Activated CD4-positive, alpha-beta T cell treated with anti-CD3 and anti-CD28 coated beads for 48 hours (primary cell): Measurements from ENCODE around the gene TK2.
"Not testable (repeated sequence)": the region's sequence is repeated elsewhere in the genome, so short reads cannot be mapped to it uniquely, and the experiment has no call there.

Experiments used
- DNase-seq: peaks from one replicate; pipeline ENCODE4 v3.0.0-alpha.2; 2020

TK2 gene

GRCh38 chr16:66501563-66501962 is 48.4 kb downstream of the TK2 start:
- DNase-seq = not testable (repeated sequence)

DNA sequence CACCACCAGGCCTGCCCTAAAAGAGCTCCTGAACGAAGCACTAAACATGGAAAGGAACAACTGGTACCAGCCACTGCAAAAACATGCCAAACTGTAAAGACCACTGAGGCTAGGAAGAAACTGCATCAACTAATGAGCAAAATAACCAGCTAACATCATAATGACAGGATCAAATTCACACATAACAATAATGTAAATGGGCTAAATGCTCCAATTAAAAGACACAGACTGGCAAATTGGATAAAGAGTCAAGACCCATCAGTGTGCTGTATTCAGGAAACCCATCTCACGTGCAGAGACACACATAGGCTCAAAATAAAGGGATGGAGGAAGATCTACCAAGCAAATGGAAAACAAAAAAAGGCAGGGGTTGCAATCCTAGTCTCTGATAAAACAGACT is 52.0 kb downstream of the TK2 start:
- not testable (repeated sequence) for DNase-seq

- DNase-seq = not testable (repeated sequence)
Measured at GRCh38 chr16:66496226-66496625, 53.7 kb downstream of the TK2 start.

GRCh38 chr16:66495440-66495839 is 54.5 kb downstream of the TK2 start:
- DNase-seq = no peak

DNA sequence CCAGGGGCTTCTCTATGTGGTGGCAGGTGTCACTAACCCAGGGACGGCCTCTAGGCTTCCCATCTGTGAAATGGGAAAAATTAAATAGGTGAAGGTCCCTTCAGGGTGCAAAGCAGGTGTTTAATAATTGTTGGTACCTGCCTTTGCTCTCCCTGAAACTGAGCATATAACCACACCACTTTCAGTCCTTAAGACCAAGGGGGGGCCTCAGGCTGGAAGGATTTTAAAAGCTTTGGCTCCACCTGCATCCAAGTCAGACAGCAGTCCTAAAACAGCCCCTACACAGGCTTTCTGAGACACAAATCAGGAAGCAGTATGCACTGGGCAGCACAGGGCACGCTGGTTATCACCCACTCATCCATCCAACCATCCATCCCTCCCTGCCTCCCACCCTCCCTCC is 55.0 kb downstream of the TK2 start:
- DNase-seq = no peak

DNA sequence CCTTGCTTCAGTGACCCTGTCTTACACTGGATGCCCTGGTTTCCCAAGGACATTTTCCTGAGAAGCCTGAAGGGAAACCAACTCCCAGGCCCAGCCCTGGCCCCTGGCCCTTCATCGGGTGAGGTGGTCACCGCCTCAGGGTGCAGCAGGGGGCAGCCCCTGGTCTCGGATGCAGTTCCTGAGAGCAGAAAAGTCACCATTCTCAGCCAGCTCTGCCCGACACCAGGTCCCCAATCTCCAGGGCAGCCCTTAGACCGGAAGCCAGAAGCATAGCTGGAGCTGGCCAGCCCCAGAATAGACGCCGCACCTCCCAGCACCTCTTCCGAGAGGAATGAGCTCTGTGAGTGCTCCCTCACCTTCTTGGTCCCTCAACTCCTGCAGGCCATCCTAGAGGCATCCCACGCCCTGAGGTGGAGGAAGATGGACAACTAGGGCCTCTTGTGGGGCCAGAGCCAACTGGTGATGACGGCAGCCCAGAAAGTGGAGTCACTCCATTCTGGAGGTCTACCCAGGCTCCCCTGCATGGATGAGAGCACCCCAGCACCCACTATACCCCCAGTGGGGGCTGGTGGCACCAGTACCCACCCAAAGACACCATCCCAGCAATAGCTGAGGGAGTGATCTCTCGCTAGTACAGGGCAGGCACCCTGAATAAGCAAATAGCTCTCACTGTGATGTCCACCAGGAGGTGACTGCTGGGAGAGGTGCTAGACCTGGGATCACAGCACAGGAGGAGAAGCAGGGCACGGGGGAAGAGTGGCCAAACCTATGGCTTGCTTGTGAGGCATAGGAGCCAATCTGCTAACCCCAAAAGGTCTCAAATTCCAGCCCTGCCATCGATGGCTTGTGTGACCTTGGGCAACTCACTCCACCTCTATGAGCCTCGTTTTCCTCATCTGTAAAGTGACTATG is 56.2 kb downstream of the TK2 start:
- DNase-seq = no peak

DNA sequence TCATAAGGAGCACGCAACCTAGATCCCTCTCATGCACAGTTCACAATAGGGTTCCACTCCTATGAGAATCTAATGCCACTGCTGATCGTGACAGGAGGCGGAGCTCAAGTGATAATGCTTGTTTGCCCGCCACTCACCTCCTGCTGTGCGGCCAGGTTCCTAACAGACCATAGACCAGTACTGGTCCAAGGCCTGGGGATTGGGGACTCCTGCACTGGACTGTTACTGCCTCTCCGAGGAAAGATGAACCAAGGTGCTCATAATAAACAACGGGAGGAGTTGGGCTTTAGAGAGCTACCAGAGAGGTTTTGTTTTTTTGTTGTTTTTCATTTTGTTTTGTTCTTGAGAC is 58.2 kb downstream of the TK2 start:
- no peak for DNase-seq

DNA sequence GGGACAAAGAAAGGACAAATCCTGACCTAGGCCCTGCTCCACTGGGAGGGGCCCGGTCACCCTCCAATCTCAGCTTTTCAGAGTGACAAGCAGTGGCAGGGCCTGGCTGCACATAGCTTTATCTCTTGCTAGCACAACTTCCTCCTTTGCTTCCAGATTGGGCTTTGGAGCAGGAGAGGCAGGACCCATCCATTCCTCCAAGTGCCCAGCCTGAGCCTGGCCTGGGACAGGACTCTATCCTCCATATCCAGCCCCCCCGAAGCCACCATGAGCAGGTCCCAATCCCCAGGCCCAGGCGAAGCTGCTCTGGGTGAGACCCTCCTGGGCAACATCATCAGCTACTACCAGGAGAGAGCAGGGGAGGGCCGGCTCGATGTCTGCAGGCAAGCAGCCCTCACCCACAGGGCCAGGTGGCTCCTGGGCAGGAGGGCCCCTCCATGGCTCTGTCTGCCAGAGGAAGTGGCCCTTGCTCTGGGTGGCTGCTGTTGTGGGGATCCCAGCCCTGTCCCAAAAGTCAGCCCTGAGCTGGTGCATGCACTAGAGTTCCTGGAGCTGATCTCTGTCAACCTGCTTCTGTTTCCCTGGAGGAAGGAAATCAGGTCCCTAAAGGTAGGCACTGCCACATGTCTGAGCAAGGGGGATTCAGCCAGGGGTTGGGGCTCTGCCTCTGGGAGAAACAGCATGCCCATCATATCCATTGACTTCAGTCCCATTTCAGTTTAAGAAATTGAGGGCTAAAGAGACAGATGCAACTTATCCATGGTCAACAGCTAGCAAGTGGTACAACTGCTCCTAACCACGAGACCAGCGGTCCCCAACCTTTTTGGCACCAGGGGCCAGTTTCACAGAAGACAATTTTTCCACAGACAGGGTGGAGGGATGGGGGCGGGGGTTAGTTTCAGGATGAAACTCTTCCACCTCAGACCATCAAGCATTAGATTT is 58.9 kb downstream of the TK2 start:
- DNase-seq = no peak

DNA sequence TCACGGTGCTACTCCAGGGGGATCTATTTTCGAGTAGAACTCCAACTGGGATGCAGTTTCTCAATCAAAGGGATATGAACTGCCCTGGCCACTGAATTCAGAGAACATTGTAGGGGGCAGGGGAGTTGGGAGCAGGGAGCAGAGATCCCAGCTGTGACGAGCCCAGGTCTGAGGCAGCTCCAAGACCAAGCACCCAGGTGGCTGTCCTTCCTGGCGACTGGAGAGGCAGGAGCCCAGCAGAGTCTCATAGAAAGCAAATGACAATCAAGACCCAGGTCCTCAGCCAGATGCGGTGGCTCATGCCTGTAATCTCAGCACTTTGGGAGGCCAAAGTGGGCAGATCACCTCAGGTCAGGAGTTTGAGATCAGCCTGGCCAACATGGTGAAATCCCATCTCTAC is 60.1 kb downstream of the TK2 start:
- no peak for DNase-seq

GRCh38 chr16:66489385-66489784 is 60.5 kb downstream of the TK2 start:
- no peak for DNase-seq

- DNase-seq = no peak
Measured at GRCh38 chr16:66488505-66488904, 61.4 kb downstream of the TK2 start.

DNA sequence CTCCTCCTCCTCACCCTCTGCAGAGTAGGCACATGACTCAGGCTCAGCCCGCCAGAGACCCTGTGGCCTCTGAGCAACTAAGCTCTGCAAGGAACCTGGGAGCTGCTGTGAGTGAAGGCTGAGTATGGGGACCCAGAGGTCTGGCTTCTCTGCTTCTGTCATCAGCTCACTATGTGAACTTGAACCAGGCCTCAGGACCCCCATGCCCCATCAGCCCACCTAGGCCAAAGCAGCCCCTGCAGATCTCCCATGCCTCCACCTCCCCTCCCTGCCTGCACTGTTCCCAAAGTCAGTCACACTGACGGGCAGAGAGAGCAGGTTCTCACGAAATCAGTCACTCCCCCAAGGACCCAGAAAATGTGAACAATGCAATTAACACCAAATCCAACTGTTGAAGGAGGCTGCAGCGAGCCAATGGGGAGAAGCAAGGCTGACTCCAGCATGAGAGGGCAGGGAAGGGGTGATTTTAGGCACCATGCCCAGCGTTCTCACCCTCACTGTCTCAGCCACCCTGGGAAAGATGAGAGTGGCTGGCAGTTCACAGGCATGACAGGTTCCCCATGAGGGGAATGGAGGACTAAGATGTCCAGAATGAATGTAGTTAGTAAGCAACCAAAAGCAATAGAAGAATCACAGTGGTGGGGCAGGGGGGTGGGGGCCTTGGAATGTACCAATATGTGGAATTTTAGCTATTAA is 62.2 kb downstream of the TK2 start:
- no peak for DNase-seq

DNA sequence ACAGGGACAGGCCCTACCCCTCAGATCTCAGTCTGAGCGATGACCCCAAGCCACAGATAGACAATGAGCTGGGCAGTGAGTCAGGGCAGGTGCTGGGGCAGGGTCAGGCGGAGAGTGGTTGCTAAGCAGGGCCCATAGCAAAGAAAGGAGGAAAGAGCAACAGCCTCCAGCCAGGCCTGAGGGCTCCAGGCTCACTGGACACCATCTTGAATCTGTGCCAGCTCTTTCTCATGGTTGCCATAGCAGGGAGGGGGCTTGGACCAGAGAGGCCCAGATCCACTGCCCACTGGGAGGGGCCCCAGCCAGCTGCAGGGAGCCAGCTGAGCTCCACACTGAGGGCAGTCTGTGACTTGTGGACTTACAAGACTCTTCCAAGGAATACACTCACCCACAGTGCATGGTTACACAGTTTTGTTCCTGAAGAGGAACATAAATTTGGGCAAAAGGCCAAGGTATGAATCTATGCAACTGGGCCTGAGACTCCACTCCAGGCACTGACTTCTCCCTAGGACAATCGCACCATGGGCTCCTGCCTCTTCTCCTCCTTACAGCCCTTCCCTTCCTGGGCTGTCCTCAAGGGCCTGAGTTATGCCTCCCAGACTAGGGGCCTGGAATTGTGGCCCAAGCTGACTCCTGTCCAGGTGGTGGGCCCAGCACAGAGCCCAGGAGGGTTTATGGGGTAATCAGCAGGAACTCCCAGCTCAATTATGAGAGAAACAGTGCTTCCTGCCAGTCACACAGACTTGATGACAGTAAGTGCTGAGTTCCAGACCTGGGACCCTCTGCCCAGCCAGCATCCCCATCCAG is 62.9 kb downstream of the TK2 start:
- no peak for DNase-seq

GRCh38 chr16:66486199-66486772 is 63.6 kb downstream of the TK2 start:
- DNase-seq = no peak

DNA sequence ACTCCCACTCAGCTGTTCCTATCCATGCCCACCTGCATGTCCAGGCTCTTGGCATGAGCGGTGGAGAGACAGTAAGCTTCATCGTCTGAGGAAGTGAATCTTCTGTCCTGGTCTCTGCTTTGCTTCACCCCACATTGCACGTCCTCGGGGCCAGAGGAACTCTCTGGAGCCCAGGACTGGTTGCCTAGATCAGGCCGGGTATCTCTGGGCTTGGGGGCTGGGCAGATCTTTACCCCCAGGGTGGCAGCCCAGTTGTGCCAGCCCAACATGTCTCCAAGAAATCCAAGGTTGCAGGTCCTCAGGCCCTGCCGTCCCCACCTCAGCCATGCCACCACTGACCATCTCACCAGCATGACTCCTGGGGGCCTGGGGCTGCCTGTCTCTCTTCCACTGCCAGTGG is 64.5 kb downstream of the TK2 start:
- DNase-seq = no peak

DNA sequence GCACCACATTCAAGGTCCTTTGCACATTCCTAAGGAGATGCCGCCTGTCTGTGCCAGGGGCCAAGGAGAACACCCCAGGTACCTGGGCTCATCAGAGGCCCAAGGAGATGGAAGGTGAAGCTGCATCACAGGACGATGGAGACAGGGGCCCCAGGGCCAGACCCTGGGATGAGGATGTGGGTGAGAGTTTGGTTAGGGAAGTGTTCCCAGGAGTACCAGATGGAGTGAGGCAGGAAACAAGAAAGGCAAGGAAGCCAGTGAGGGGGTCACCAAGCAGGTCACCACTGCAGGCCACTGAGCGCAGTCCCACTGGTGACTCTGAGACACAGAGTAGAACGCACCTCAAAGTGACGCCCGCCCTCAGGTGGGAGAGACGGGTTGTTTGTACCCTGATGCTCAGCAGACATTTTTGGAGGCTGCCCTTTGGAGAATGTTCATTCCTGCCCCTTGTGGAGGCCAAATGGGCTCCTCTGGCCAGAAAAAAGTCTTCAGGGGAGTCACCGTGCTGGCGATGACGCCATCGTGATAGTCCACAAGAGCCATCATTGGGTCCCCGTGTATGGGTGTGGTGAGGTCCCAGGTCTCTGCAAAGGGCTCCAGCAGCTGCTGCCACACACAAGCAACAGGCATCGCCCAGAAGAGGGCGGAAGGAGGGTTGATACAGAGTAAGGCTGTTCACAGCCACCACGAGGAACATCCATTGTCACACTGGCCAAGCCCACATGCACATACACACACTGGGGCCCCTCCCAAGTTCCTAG is 65.3 kb downstream of the TK2 start:
- no peak for DNase-seq

- DNase-seq = peak; percentile 86
Measured at GRCh38 chr16:66483689-66484452, 66.1 kb downstream of the TK2 start.

DNA sequence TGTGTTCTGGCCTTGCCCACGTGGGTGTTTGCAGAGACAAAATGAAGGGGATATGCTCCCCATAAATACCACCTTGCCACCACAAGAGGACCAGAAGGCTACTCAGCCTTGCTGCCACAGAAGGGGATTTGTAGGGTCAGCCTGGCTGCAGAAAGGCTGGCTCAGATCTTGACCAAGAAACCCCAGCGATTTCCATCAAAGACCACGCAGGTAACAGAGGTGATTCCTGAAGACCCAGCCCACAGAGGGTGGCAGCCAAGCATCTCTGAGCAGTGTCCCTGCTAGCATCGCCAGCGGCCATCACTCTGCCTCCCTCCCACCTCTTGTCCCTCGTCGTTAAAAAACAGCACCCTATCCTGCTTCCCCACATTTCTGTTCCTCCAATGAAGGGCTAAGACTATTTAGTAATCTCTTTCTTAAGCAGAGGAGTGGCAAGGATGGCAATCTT is 68.0 kb downstream of the TK2 start:
- no peak for DNase-seq

DNA sequence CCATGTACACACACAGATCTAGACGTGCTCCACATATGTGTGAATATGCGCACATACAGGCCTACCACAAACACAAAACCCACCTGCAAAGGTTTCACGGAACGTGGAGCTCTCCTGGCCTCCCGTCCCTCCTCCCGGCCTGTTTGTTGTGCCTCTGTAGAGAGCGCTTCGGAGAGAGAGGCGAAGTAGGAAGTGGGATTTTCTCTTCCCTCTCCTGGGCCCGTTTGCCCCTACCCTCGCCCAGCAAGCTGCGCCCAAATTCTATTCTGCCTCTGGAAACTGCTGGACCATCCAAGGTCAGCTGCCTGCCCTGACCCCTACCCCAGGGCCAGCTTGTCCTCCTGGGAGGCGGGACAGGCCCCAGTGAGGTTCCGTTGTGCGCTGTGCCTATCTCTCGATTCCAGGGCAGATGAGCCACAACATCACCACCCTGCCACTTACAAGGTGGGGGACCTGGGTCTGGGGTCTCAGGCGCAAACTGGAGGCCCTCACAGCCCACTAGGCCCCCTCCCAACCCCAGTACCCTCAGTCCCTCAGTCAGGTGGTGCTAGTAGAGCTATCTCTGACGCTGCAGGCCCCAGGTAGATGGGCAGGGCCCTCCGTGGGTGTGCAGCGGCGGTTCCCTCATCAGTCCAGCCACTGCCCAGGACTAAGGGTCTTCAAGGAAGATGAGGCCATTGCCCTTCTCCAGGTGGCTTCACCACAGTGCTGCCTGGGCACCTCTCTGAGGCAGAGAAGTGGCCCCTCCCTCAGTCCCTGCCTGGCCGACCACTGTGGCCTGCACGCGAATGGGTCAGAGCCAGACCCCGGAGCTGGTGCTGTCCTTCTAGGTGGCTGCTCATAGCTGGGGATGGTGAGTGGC is 68.6 kb downstream of the TK2 start:
- no peak for DNase-seq
